HL-60/S4 (cell line): ENCODE measurements around the gene ZCCHC24.

ENCODE experiments used
- in situ Hi-C: fragments of 300-500 bp; cut with MboI; formaldehyde crosslinking; loops from 2 replicates; pipeline ENCODE4 v1.14.3; 2022; ENCODE audit warnings: low sequenced_read_pairs

Gene ZCCHC24

DNA sequence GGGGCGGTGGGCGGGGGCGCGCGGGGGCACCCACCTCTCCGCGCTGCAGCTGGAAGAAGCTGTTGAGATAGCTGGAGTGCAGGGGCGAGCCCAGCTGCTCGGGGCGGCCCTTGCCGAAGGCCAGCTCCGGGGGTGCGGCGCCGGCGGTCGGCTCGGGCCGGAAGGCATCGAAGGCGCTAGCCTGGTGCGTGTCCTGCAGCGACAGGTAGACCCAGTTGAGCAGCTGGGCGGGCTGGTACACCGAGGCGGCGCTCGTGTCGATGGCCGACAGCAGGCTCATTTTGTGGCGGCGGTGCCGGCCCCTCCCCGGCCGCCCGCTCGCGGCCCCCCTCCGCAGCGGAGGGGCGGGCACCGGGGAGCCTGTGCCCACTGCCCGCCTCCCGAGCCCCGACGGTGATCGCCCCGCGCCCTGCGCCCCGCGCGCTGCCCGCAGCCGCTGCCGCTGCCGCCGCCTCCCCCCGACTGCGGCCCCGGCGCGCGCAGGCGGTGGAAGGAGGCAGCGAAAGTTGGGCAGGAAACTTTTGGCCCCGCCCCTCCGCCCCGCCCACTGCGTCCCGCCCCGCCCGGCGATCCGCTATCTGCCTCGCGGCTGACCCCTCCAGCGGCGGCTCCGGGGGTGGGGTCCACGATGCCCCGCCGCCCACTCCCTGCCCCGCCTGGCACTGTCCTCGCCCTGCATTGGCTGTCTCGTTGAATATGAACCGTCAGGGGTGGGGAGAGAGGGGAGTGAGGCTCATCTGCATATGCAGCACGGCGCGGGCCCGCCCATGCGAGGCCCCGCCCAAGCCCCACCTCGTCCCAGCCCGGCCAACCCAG lies at the start of gene ZCCHC24:
Gene ZCCHC24, minus strand, starts transcription at position 464 of the 816 bp plus-strand sequence. Its CDS starts 184 bp downstream, at position 280.
- in situ Hi-C loops: no loop called here

DNA sequence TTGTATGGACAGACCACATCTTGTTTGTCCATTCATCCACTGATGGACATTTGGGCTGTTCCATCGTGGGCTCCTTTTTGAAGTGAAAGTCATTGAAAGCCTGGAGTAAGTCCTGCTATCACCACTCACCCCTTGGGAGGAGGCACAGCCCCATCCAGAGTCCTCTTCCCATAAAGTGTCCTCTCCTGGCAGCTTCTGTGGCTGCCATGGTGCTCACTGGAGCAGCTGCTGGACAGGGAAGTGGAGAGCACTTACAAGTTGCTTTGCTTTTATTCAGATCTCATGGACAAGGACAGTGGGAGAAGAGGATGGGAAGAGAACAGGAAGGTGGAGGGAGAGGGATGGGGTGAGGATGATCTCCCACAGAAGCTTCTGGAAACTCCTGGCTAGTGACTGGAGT lies 48.4 kb upstream of the ZCCHC24 start:
- in situ Hi-C loops: no loop called here

DNA sequence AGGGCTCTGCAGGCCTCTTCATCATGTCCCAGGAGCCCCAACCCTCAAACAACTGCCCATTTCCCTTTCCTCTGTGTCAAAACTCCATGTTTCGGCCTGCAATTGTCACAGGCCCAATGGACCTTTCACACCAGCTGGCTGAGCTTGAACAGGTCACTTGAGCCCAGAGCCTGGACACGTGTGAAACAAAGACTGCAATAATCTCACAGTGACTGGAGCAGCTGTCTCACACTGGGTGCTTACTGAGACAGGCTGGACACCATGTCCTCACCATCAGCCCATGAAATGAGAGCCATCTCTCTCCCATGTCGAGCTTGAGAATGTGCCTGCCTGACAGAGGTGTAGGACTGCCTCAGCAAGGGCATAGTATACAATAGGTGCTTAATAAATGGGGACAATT lies 47.4 kb upstream of the ZCCHC24 start:
- in situ Hi-C loops: no loop called here

DNA sequence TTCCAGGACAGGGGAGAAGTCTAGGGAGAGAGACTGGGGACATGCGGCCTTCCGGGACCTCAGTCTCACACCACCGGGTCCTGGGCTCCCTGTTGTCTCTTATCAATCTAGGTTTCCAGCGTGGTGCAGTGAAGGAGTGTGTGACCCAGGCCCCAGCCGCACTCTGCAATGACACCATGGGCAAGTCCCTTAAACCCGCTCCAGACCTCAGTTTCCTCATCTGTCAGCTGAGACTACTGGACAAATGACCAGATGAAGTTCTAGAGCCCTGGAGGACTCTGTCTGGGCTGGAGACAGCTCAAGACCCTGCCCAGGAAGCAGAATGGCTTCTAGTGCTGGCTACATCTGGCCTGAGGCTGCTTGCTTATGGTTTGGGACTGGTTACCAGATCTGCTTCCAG lies 46.8 kb upstream of the ZCCHC24 start:
- in situ Hi-C loops: no loop called here

DNA sequence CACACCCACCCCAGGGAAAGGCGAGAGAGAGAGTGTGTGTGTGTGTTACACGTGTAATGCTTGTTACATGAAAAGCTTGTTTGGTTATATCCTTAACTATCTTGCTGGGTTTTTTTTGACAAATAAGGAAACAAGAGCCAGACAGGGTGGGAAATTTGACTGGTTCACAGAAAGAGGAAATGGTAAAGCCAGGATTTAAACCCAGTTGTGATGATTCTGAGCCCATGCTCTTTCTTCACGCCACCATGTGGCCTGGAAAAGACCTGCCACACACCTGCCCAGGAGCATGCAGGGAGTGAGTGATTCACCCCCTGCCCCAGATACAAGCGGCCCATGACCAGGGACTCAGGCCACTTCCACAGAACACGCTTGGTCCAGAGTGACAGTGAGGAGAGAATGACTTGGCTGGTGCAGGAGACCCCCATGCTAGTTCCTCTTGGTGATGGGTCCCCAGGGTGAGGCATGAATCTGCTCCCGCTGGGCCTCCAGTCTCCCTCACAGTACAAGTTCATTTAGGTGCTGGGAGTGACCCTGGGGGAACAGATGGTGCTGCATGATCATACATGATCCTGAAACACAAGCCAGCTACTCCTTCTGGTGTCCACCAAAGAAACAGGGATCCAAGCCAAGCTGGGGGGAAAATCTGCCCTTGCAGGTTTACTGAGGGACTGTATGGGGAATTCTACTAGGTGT lies 45.9 kb upstream of the ZCCHC24 start:
- in situ Hi-C loops: no loop called here

DNA sequence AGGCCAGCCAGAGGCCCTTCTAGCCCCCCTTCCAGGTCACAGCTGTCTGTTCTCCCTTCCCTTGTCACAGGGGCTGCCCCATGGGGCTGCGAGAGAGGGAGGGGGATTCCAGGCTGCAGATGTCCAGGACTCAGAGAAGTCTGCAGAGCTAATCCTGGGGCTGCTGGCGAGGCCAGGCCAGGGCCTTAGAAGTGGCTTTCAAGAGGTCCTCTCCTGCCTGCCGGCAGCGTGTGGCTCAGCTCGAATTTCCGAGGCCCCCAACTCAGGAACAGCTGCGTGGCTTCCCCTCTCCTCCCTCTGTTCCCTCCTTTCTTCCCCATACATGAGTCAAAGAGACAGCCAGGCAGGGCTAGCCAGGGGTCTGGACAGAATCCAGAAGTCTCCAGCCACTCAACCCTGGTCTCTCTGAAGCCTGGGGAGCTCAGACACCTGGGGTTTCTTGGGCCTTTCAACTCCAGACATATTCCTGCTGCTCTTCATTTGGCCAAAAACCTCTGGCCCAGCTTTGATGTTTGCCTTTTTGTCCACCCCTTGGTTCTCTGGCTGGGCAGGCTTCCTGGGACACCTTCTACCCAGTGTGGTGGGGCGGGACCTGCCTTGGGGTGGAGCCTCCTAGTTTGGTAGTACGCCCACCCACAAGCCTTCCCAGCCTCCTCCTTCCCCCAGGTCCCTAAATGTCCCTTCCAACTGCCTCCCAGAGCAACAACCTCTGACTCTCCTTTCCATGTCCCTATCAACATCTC lies 45.1 kb upstream of the ZCCHC24 start:
- in situ Hi-C loops: no loop called here

DNA sequence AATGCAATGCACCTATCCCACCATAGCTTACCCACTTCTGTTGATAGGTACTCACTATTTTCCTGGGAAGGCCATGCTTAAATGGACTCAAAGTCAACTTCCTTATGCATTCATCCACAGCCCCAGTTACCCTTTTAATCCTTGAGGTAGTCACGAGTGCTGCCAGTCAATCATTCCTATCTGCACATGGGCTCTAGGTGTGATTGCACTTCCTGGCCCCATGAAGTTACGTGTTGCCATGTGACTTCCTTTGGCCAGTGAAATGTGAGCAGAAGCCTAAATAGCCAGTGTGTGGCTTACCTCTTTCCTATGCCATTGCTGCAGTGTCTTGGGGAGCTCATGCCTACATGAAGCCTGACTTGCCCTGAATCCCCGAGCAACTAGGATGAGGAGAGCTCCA lies 43.4 kb upstream of the ZCCHC24 start:
- in situ Hi-C loops: no loop called here

DNA sequence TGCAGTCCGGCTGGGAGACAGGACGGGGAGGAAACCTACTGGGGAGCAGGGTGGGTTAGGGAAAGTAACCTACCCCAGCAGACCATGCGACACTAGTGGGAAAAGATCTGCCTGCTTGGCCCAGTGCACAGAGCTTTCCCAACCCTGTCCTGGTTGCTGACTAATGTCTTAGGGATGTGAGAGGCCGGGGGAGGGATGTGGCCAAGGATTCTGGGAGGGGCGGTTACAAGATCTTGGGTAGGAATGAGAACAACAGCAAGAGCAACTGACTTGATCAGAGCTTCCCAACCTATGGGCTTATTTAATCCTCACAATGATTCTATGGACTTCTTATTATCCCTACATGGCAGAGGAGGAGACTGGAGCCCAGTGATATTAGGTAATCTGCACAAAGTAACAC lies 42.9 kb upstream of the ZCCHC24 start:
- in situ Hi-C loops: no loop called here

DNA sequence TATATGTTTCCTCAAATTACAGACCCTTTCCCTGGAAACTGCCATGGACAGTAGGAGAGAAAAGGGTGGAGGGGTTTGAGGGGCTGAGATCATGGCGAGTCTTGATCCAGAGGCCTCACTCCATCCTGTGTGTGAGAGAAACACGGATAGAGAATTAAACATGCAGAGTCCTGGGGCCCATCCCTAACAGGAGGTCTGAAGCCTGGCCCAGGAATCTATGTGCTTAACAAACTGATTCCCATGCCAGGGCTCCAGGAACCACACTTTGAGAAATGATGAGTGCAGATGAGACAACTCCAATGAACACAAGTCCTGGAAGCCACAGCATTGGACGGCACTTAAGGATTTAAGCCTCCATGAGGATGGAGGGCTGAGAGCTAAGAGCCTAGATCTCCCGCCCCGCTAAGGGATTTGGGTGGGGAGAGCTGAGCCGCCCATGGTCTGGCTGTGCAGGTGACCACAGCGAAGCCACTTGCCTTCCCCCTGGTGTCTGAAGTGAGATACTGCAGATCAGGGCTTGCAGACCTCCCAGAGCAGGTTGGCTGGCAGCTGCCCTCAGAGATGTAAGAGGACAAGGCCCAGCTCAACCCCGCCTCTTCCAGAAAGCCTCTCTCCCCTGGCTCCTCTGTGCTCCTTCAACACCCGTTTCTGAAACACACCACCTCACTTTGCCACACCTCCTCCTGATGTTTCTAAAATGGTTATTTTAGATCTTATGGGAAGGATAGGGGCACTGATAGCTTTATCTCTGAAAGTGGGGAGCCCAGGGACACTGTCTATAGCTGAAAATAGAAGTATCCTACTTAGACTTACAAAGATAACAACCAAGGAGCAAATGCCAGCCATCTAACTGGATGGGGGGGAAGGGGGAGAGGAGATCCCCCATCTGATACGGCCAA lies 42.1 kb upstream of the ZCCHC24 start:
- in situ Hi-C loops: no loop called here

DNA sequence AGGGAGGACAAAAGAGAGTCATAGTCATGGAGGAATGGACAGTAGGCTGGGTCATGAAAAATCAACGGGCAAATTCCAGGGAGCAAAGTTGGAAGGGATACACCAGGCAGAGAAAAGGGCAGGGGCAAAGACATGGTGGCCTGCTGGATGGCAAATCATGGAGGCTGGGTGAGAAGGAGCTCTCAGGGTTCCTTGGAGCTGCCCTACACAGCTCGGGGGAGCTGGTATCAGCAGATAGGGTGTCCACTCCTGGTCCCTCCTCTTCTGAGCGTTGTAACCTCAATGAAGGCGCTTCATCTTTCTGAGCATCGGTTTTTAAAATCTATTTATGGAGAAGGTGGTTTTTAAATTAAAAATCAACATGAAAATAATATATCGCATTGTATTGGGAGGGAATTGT lies 39.1 kb upstream of the ZCCHC24 start:
- in situ Hi-C loops: no loop called here

DNA sequence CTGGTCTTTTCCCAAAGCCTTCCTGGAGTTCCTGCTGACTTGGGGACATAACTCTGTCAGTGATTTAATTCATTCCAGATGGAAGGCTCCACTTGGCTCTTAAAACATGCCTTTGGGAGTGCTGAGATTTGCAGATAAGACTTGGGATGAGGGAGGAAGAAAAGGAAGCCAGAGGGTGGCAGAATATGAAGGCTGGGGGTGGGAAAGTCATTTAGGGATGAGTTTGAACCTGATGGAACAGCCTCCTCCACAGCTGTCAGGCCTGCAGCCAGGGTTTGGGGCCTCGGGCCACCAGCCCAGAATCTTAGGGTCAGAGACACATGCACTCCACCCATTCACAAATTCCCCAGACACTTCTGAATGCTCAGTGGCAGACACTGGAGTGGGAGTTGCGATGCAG lies 38.5 kb upstream of the ZCCHC24 start:
- in situ Hi-C loops: no loop called here

DNA sequence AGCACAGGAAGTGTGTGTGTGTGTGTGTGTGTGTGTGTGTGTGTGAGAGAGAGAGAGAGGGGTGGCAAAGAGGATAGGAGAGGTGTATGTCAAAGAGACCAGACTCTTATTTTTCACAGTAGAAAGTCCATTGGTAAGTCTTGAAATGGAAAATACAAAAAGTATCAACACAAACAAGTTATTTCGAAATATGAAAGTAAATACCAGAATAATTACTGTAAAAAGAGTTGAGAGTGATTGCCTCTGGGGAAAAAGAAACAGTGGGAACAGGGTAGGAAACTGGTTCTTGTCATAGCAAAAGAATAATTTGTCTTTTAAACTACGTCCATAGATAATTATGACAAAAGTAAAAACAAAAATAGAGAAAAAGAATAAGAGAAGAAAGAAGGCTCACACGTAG lies 37.9 kb upstream of the ZCCHC24 start:
- in situ Hi-C loops: no loop called here

DNA sequence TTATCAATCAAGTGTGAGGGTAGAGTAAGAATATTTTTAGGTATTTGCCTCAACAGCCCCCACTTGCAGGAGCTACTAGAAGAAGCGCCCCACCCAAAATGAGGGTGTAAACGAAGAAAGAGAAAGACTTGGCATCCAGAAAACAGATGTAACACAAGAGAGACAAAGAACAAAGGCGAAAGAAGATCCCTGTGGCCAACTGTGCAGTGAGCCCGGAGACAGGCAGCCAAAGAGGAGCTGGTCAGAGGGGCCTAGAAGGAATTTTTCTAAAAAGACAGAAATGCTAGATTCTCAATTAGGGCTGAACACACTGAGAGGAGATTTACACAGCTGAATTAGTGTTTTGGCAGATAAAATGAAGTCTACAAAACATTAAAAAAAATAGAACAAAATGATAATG lies 37.3 kb upstream of the ZCCHC24 start:
- in situ Hi-C loops: no loop called here

DNA sequence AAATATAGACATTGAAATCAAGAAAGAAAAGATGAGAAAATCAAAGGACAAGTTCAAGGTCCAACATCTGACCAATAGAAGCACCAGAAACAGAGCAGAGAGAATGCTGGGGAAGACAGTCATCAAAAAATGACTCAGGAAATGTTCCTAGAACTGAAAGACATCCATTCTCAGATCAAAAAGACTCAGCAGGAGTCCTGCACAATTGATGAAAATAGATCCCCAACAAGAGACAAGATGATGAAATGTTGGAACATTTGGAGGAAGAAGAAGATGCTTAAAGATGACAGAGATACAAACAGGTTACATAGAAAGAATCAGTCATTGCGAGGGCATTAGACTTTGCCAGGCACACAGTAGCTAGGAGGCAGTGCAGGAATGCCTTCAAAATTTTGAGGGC lies 36.9 kb upstream of the ZCCHC24 start:
- in situ Hi-C loops: no loop called here

DNA sequence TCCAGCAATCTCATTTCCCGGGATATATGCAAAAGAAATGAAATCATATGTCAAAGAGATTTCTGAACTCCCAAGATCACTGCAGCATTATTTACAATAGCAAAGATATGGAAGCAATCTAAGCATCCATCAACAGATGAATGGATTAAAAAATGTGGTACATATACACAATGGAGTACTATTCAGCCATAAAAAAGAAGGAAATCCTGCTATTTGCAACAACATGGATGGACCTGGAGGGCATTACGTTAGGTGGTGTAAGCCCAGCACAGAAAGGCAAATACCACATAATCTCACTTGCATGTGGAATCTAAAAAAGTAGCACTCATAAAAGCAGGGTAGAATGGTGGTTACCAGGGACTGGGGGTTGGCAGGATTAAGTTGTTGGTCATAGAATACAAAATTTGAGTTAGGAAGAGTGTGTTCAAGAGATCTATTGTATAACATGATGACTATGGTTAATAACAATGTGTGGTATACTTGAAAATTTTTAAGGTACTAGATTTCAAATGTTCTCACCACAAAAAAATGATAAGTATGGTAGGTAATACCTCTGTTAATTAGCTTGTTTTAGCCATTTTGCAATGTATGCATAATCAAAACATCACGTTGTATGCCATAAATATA lies 34.0 kb upstream of the ZCCHC24 start:
- in situ Hi-C loops: loop anchor here (10.0 kb wide), 1 partner anchor 105 kb away; no protein-coding TSS in a partner anchor

DNA sequence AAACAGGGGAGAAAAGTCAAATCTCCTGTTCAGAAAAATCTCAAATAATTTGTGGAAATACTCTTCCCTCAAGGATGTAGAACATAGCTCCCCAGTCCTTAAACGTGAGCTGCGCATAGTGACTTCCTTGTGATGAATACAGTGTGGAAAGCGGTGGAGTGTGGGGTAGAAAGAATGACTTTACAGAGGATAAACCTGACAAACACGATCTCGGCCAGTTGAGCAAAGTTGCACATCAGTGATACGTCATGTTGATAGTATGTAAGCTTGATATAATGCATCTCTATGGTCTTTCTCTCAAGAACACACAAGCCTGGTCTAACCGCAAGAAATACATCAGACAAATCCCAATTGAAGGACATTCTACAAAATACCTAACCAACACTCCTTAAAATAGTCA lies 32.0 kb upstream of the ZCCHC24 start:
- in situ Hi-C loops: loop anchor here (10.0 kb wide), 1 partner anchor 103 kb away; no protein-coding TSS in a partner anchor

DNA sequence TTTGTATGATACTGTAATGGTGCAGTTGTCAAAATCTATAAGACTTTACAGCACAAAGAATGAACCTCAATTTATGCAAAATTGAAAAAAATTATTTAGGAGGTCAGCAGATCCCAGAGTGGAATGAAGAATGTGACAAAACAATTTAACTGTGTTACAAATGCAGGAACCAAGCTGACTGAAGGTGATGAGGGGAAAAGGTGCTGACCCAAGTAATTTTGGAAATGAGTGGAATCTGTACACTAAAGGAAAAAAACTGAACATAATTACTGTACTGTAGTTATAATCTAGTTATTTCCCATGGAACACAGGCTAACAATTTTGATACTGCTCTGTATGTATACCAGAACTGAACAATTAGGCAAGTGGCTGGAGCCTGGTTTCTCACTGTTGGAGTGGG lies 31.2 kb upstream of the ZCCHC24 start:
- in situ Hi-C loops: loop anchor here (10.0 kb wide), 1 partner anchor 102 kb away; no protein-coding TSS in a partner anchor

DNA sequence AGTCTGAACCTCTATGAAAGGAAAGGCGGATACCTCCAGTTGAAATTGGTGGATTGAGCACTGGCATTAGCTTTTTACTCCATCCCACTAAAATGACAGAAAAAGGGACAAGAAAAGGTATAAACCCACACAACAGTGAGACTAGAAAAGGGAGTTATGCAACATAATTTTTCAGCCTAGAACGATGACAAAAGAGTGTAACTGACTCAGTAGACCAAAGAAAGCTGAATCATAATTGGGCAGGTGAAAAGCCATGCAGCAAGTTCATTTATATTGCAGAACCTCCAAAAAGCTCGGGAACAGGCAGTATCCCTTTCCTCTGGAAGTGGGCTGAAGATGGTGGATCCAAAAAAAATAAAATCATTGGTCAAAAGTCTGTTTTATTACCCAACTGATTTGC lies 30.5 kb upstream of the ZCCHC24 start:
- in situ Hi-C loops: loop anchor here (10.0 kb wide), 1 partner anchor 101 kb away; no protein-coding TSS in a partner anchor

DNA sequence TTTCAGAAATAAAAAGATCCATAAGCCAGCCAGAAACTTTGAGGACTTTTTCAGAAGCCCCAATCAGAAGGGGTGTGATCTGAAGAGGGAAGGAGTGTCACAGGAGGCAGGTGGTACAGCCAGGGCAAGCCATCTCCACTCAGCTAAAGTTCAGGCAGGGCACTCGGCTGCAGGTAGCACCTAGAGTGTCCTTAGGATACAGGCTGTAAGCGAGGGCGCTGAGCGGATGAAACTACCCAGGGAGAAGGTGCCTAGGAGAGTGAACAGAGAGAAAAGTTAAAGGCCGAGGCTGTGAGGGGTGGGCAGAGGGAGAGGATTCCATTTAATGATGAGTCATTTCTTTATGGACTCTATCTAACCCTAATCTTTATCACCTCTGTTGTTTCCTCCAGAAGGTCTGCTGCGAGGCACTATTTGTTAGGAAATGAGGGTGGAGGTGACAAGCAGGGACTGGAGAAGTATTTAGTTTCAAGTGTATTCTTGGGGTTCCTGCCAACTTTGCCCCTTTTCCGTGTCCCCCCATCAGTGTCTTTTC lies 29.8 kb upstream of the ZCCHC24 start:
- in situ Hi-C loops: loop anchor here (10.0 kb wide), 1 partner anchor 100 kb away; no protein-coding TSS in a partner anchor
